Measurements from ENCODE around the gene ETV4. TPM values are rescaled to one million over a fixed set of nuclear protein-coding genes. Genes with fewer than 3 reads are reported as not detected.

ETV4 gene
- total RNA-seq, 2 experiments from 2014 or later: not detected

- no TSS peak for BruUV-seq (replicated peaks)
- intact Hi-C loops (cut with micrococcal nuclease; ENCODE audit: unreplicated experiment): no loop called here
- TF ChIP-seq EZH2phosphoT487 (IDR thresholded peaks at IDR 0.05; ENCODE audit: borderline replicate concordance, low read depth, low read length) (no peak), CTCF (conservative IDR thresholded peaks at IDR 0.05; ENCODE audit: low read length) (no peak)
- ChIA-PET POLR2A (no interaction called here), CTCF (ENCODE audit: unreplicated experiment) (no interaction called here)
- Histone ChIP-seq H3K4me2 (ENCODE audit: low read length) (no peak overlapping the region), H3K4me3 (ENCODE audit: low read depth, low read length, poor library complexity, severe bottlenecking) (no peak overlapping the region), H3K79me2 (ENCODE audit: insufficient read depth, low read depth, low read length) (no peaks in the 10 kb centered on the region), H2AFZ (ENCODE audit: low read length) (no peak overlapping the region), H3K9me2 (ENCODE audit: insufficient read depth, low read length) (no peaks in the 10 kb centered on the region), H3K9me3 (ENCODE audit: low read length) (no peaks in the 10 kb centered on the region), H3K4me1 (ENCODE audit: insufficient read depth, low read length, poor library complexity, severe bottlenecking) (no peaks in the 10 kb centered on the region), H4K20me1 (ENCODE audit: insufficient read depth, low read length) (no peaks in the 10 kb centered on the region), H3K27ac (ENCODE audit: low read depth, low read length, poor library complexity, severe bottlenecking) (no peak overlapping the region), H3K36me3 (ENCODE audit: insufficient read depth, low read length) (no peaks in the 10 kb centered on the region)
- DNase-seq (ENCODE audit: low spot score): no peak
Measured at GRCh38 chr17:43588121-43588520, 42.0 kb upstream of the ETV4 start.

- no peak for DNase-seq (ENCODE audit: low spot score)
- no TSS peak for BruUV-seq (replicated peaks)
- ChIA-PET CTCF (ENCODE audit: unreplicated experiment) (no interaction called here), POLR2A (no interaction called here)
- Histone ChIP-seq H3K4me3 (ENCODE audit: low read depth, low read length, poor library complexity, severe bottlenecking) (no peak overlapping the region), H3K36me3 (ENCODE audit: insufficient read depth, low read length) (no peaks in the 10 kb centered on the region), H3K79me2 (ENCODE audit: insufficient read depth, low read depth, low read length) (no peaks in the 10 kb centered on the region), H3K4me1 (ENCODE audit: insufficient read depth, low read length, poor library complexity, severe bottlenecking) (no peaks in the 10 kb centered on the region), H4K20me1 (ENCODE audit: insufficient read depth, low read length) (no peaks in the 10 kb centered on the region), H3K4me2 (ENCODE audit: low read length) (no peak overlapping the region), H3K9me2 (ENCODE audit: insufficient read depth, low read length) (no peaks in the 10 kb centered on the region), H3K9me3 (ENCODE audit: low read length) (no peaks in the 10 kb centered on the region), H3K27ac (ENCODE audit: low read depth, low read length, poor library complexity, severe bottlenecking) (no peak overlapping the region), H2AFZ (ENCODE audit: low read length) (no peak overlapping the region)
- TF ChIP-seq EZH2phosphoT487 (IDR thresholded peaks at IDR 0.05; ENCODE audit: borderline replicate concordance, low read depth, low read length) (no peak), CTCF (conservative IDR thresholded peaks at IDR 0.05; ENCODE audit: low read length) (no peak)
- intact Hi-C loops (cut with micrococcal nuclease; ENCODE audit: unreplicated experiment): no loop called here
Measured at GRCh38 chr17:43587647-43588046, 41.5 kb upstream of the ETV4 start.

GRCh38 chr17:43584666-43585102, 38.5 kb upstream of the ETV4 start:
- intact Hi-C loops (cut with micrococcal nuclease; ENCODE audit: unreplicated experiment): no loop called here
- no peaks in the 10 kb centered on the region for H3K9me2 ChIP-seq (ENCODE audit: insufficient read depth, low read length)
- CTCF ChIA-PET (ENCODE audit: unreplicated experiment): no interaction called here
- BruUV-seq (replicated peaks): no TSS peak
- POLR2A ChIA-PET: no interaction called here
- H3K79me2 ChIP-seq (ENCODE audit: insufficient read depth, low read depth, low read length): no peaks in the 10 kb centered on the region
- no peak overlapping the region for H3K4me3 ChIP-seq (ENCODE audit: low read depth, low read length, poor library complexity, severe bottlenecking)
- H3K4me1 ChIP-seq (ENCODE audit: insufficient read depth, low read length, poor library complexity, severe bottlenecking): peaks cover under 1% of the 10 kb centered on the region
- H3K27ac ChIP-seq (ENCODE audit: low read depth, low read length, poor library complexity, severe bottlenecking): no peak overlapping the region
- H3K36me3 ChIP-seq (ENCODE audit: insufficient read depth, low read length): no peaks in the 10 kb centered on the region
- no peaks in the 10 kb centered on the region for H3K9me3 ChIP-seq (ENCODE audit: low read length)
- TF ChIP-seq EZH2phosphoT487 (IDR thresholded peaks at IDR 0.05; ENCODE audit: borderline replicate concordance, low read depth, low read length) (no peak), CTCF (conservative IDR thresholded peaks at IDR 0.05; ENCODE audit: low read length) (no peak)
- H2AFZ ChIP-seq (ENCODE audit: low read length): no peak overlapping the region
- DNase-seq (ENCODE audit: low spot score): no peak
- H3K4me2 ChIP-seq (ENCODE audit: low read length): no peak overlapping the region
- H4K20me1 ChIP-seq (ENCODE audit: insufficient read depth, low read length): no peaks in the 10 kb centered on the region
